Measurements from ENCODE around the gene CROCC. TPM values are rescaled to one million over a fixed set of nuclear protein-coding genes. Genes with fewer than 3 reads are reported as not detected.

The CROCC gene
- polyA plus RNA-seq, 1 donor (not counting 4 experiments of a cell fraction or from before 2014, with no cell fraction given), result 8.2 TPM

- H3K79me2 ChIP-seq (ENCODE audit: control insufficient read depth, insufficient read depth, low read length), result no peaks in the 10 kb centered on the region
- no peak for FAIRE-seq
- no peaks in the 10 kb centered on the region for H3K9me3 ChIP-seq (ENCODE audit: control insufficient read depth, low read depth, low read length)
- no peaks in the 10 kb centered on the region for H4K20me1 ChIP-seq (ENCODE audit: control insufficient read depth, extremely low read depth, insufficient read depth, low read length)
- H3K4me2 ChIP-seq (ENCODE audit: control insufficient read depth, extremely low read depth, insufficient read depth, low read depth, low read length), result no peak overlapping the region
- H3K9me1 ChIP-seq (ENCODE audit: control insufficient read depth, extremely low read depth, insufficient read depth, low read length), result no peaks in the 10 kb centered on the region
- H3K27me3 ChIP-seq (ENCODE audit: control insufficient read depth, extremely low read depth, insufficient read depth, low read length), result no peaks in the 10 kb centered on the region
- H3K4me1 ChIP-seq (ENCODE audit: control insufficient read depth, extremely low read depth, insufficient read depth, low read length), result peaks cover 7% of the 10 kb centered on the region
- H3K27ac ChIP-seq (ENCODE audit: control insufficient read depth, insufficient read depth, low read length), result no peak overlapping the region
- dilution Hi-C loops (cut with MboI; ENCODE audit: extremely low pct_ligation_motif_present, low sequenced_read_pairs), result no loop called here
- no peak overlapping the region for H3K4me3 ChIP-seq (ENCODE audit: control insufficient read depth in 2 of 3, extremely low read depth in 1 of 3, insufficient read depth in 2 of 3, low read depth in 1 of 3, low read length in 3 of 3)
- H3K36me3 ChIP-seq (ENCODE audit: control insufficient read depth in 2 of 2, extremely low read depth in 1 of 2, insufficient read depth in 2 of 2, low read length in 2 of 2), result peaks cover 30 to 42% of the 10 kb centered on the region in 2 experiments
- no peak for DNase-seq (ENCODE audit: low read depth, low spot score)
- H2AFZ ChIP-seq (ENCODE audit: control insufficient read depth, low read length), result no peak overlapping the region
- no peak for TF ChIP-seq EZH2 (IDR thresholded peaks at IDR 0.05; ENCODE audit: low read length)
- TF ChIP-seq CTCF (optimal IDR thresholded peaks at IDR 0.05 in 1 of 3, IDR thresholded peaks at IDR 0.05 in 1 of 3, conservative IDR thresholded peaks at IDR 0.05 in 1 of 3; ENCODE audit: extremely low read depth in 1 of 3, insufficient read depth in 2 of 3, low read length in 3 of 3), result no peak
- H3K9ac ChIP-seq (ENCODE audit: control insufficient read depth, extremely low read depth, insufficient read depth, low read length), result no peak overlapping the region
These were observed 98.8 kb downstream of the CROCC start for GRCh38 chr1:17020502-17020901.

- Histone ChIP-seq H3K9me1 (ENCODE audit: control insufficient read depth, extremely low read depth, insufficient read depth, low read length) (no peaks in the 10 kb centered on the region), H3K36me3 (ENCODE audit: control insufficient read depth in 2 of 2, extremely low read depth in 1 of 2, insufficient read depth in 2 of 2, low read length in 2 of 2) (peaks cover 34 to 49% of the 10 kb centered on the region in 2 experiments), H3K79me2 (ENCODE audit: control insufficient read depth, insufficient read depth, low read length) (no peaks in the 10 kb centered on the region), H3K27ac (ENCODE audit: control insufficient read depth, insufficient read depth, low read length) (no peak overlapping the region), H4K20me1 (ENCODE audit: control insufficient read depth, extremely low read depth, insufficient read depth, low read length) (no peaks in the 10 kb centered on the region), H3K9me3 (ENCODE audit: control insufficient read depth, low read depth, low read length) (no peaks in the 10 kb centered on the region), H3K9ac (ENCODE audit: control insufficient read depth, extremely low read depth, insufficient read depth, low read length) (no peak overlapping the region), H2AFZ (ENCODE audit: control insufficient read depth, low read length) (no peak overlapping the region), H3K4me1 (ENCODE audit: control insufficient read depth, extremely low read depth, insufficient read depth, low read length) (no peaks in the 10 kb centered on the region), H3K4me3 (ENCODE audit: control insufficient read depth in 2 of 3, extremely low read depth in 1 of 3, insufficient read depth in 2 of 3, low read depth in 1 of 3, low read length in 3 of 3) (no peak overlapping the region), H3K27me3 (ENCODE audit: control insufficient read depth, extremely low read depth, insufficient read depth, low read length) (no peaks in the 10 kb centered on the region), H3K4me2 (ENCODE audit: control insufficient read depth, extremely low read depth, insufficient read depth, low read depth, low read length) (no peak overlapping the region)
- TF ChIP-seq EZH2 (IDR thresholded peaks at IDR 0.05; ENCODE audit: low read length), result no peak
- no peak for TF ChIP-seq CTCF (optimal IDR thresholded peaks at IDR 0.05 in 1 of 3, IDR thresholded peaks at IDR 0.05 in 1 of 3, conservative IDR thresholded peaks at IDR 0.05 in 1 of 3; ENCODE audit: extremely low read depth in 1 of 3, insufficient read depth in 2 of 3, low read length in 3 of 3)
- FAIRE-seq (no peak), DNase-seq (ENCODE audit: low read depth, low spot score) (no peak)
- dilution Hi-C loops (cut with MboI; ENCODE audit: extremely low pct_ligation_motif_present, low sequenced_read_pairs), result no loop called here
These were observed 100.2 kb downstream of the CROCC start for GRCh38 chr1:17021896-17022295.

Small RNAs within 50 kb of the gene (small RNA-seq; reads per million reads assigned to genes)
- gene RNU1-2 (ENCODE audit: insufficient read length in 3 of 3, low read depth in 3 of 3, low replicate concordance in 1 of 3) (0 reads per million in 3 experiments), gene RNU1-5P (ENCODE audit: insufficient read length in 3 of 3, low read depth in 3 of 3, low replicate concordance in 1 of 3) (0 reads per million in 3 experiments)

Other genes with a start within 250 kb of the CROCC start
- gene RNU1-4, start 181.4 kb upstream of the CROCC start, polyA plus RNA-seq, result 66.0 to 67.0 TPM in 2 of 3 replicates, not detected in the other
- gene RNU1-2, start 26.0 kb upstream of the CROCC start, polyA plus RNA-seq, result 66.0 to 67.0 TPM in 2 of 3 replicates, not detected in the other
- gene MFAP2, start 58.7 kb downstream of the CROCC start, polyA plus RNA-seq, result 34.6 to 75.1 TPM (median 69.6 TPM) in 3 replicates
- 19.7 to 56.4 TPM (median 36.3 TPM) in 3 replicates for gene ATP13A2, start 90.0 kb downstream of the CROCC start, polyA plus RNA-seq
- 149 to 228 TPM (median 162 TPM) in 3 replicates for gene SDHB, start 132.1 kb downstream of the CROCC start, polyA plus RNA-seq
- gene PADI2, start 197.5 kb downstream of the CROCC start, polyA plus RNA-seq, result 0.09 to 0.23 TPM (median 0.13 TPM) in 3 replicates